GM12875 (cell line): ENCODE measurements around the gene DEF6.

Source experiments
- H3K4me3 ChIP-seq: one replicate; pipeline ENCODE4 v1.5.1; 2011; ENCODE audit warnings: low read depth, low read length, control low read depth
- CTCF ChIP-seq: IDR thresholded peaks from 2 replicates; pipeline ENCODE4 v1.5.1; 2011; ENCODE audit warnings: low read depth, mild to moderate bottlenecking, control low read depth, inconsistent platforms, low read length, moderate library complexity, borderline replicate concordance; ENCODE audit not compliant: insufficient read depth

The DEF6 gene

GRCh38 chr6:35311390-35312075, 13.9 kb downstream of the DEF6 start:
- TF ChIP-seq CTCF, result no peak
- no peak overlapping the region for H3K4me3 ChIP-seq

- no peak for TF ChIP-seq CTCF
- no peak overlapping the region for H3K4me3 ChIP-seq
These were observed 14.6 kb downstream of the DEF6 start for GRCh38 chr6:35312076-35312800.

GRCh38 chr6:35312807-35313206, 15.2 kb downstream of the DEF6 start:
- TF ChIP-seq CTCF, result no peak
- H3K4me3 ChIP-seq, result no peak overlapping the region

- no peak overlapping the region for H3K4me3 ChIP-seq
- no peak for TF ChIP-seq CTCF
These were observed 20.0 kb downstream of the DEF6 start for GRCh38 chr6:35317483-35318195.

- no peak overlapping the region for H3K4me3 ChIP-seq
- TF ChIP-seq CTCF, result no peak
These were observed 20.9 kb downstream of the DEF6 start for GRCh38 chr6:35318196-35319171.

GRCh38 chr6:35319346-35320030, 21.9 kb downstream of the DEF6 start:
- no peak overlapping the region for H3K4me3 ChIP-seq
- TF ChIP-seq CTCF, result no peak
